B cell (primary cell): Measurements from ENCODE around the gene MRPL24. TPM values are rescaled to one million over a fixed set of nuclear protein-coding genes. Genes with fewer than 3 reads are reported as not detected.

Experiments
- ATAC-seq: fragments of 200-7000 bp; cut with Tn5 transposase; one replicate; pipeline ENCODE4 v1.10.0; 2021; ENCODE audit warnings: low read depth, mild to moderate bottlenecking, moderate number of reproducible peaks, moderate library complexity
- CTCF ChIA-PET: fragments of 350-600 bp; sonication (Branson Sonifier 250); formaldehyde crosslinking; loops from one replicate; lab custom pipeline; 2021; ENCODE audit warnings: antibody characterized with exemption, inconsistent platforms; lab: Charles Lee
- POLR2A ChIA-PET: fragments of 350-600 bp; sonication (Branson Sonifier 250); formaldehyde crosslinking; loops from one replicate; lab custom pipeline; 2021; ENCODE audit warnings: antibody characterized with exemption; lab: Charles Lee
- DNase-seq: peaks from one replicate; pipeline ENCODE4 v3.0.0; 2013
- H2AFZ ChIP-seq: 2 replicates; pipeline ENCODE4 v1.6.1; 2012; ENCODE audit warnings: mild to moderate bottlenecking, low read depth, low read length; ENCODE audit not compliant: insufficient read depth, poor library complexity, severe bottlenecking
- H3K27ac ChIP-seq, 2 donors: 1 replicate in 1 of 2; 2 replicates in 1 of 2; pipeline ENCODE4 v1.5.1; 2012 to 2013; ENCODE audit warnings: low read length in 2 of 2, mild to moderate bottlenecking in 2 of 2, moderate library complexity in 1 of 2
- H3K27me3 ChIP-seq, 4 experiments: fragments of 200-600 bp in 1 of 4; sonication (generic) in 1 of 4; replicated peaks in 1 of 4; 1 replicate in 2 of 4; 2 replicates in 2 of 4; pipeline versions ENCODE4 v1.6.1 to v1.7.0; 2013 to 2016; ENCODE audit warnings: low read length in 3 of 4, mild to moderate bottlenecking in 2 of 4, mixed read lengths in 1 of 4, moderate library complexity in 1 of 4; ENCODE audit not compliant: insufficient read depth in 4 of 4, control insufficient read depth in 3 of 4; ENCODE audit errors: control extremely low read depth in 1 of 4
- H3K36me3 ChIP-seq, 2 experiments: replicated peaks in 1 of 2; 1 replicate in 1 of 2; 2 replicates in 1 of 2; pipeline versions ENCODE4 v1.6.1 to v1.7.1; 2013; ENCODE audit warnings: low read length in 1 of 2; ENCODE audit not compliant: insufficient read depth in 2 of 2, control insufficient read depth in 1 of 2; ENCODE audit errors: control extremely low read depth in 1 of 2, extremely low read depth in 1 of 2
- H3K4me1 ChIP-seq, 2 donors: fragments of 200-600 bp in 1 of 2; sonication (generic) in 1 of 2; 1 replicate in 1 of 2; 2 replicates in 1 of 2; pipeline versions ENCODE4 v1.5.1 to v1.6.1; 2013 to 2017; ENCODE audit warnings: low read length in 2 of 2; ENCODE audit not compliant: control insufficient read depth in 2 of 2, insufficient read depth in 2 of 2
- H3K4me2 ChIP-seq: replicated peaks from 2 replicates; pipeline ENCODE3; 2012; ENCODE audit warnings: mild to moderate bottlenecking, low read depth, low read length; ENCODE audit not compliant: poor library complexity, severe bottlenecking
- H3K4me3 ChIP-seq, 5 experiments: fragments of 200-600 bp in 1 of 5; sonication (generic) in 1 of 5; 1 replicate in 3 of 5; 2 replicates in 2 of 5; pipeline versions ENCODE4 v1.5.1 to v1.7.0; 2011 to 2016; ENCODE audit warnings: low read length in 4 of 5, mild to moderate bottlenecking in 4 of 5, low read depth in 2 of 5, control low read depth in 1 of 5, moderate library complexity in 1 of 5; ENCODE audit not compliant: insufficient read depth in 1 of 5; ENCODE audit errors: control extremely low read depth in 1 of 5, extremely low read depth in 1 of 5
- H3K79me2 ChIP-seq: fragments of 200-600 bp; sonication (generic); one replicate; pipeline ENCODE4 v1.6.0; 2016; ENCODE audit warnings: low read length; ENCODE audit not compliant: control insufficient read depth, insufficient read depth
- H3K9ac ChIP-seq: fragments of 200-600 bp; sonication (generic); 2 replicates; pipeline ENCODE4 v1.6.1; 2017; ENCODE audit warnings: mild to moderate bottlenecking, low read length, moderate library complexity
- H3K9me3 ChIP-seq, 3 donors: one replicate each; pipeline versions ENCODE4 v1.6.1 to v1.7.1; 2013; ENCODE audit warnings: low read length in 2 of 3; ENCODE audit not compliant: control insufficient read depth in 2 of 3, insufficient read depth in 1 of 3; ENCODE audit errors: control extremely low read depth in 1 of 3
- H4K20me1 ChIP-seq: 2 replicates; pipeline ENCODE4 v1.6.0; 2012; ENCODE audit warnings: mild to moderate bottlenecking, low read length; ENCODE audit not compliant: insufficient read depth, control insufficient read depth, poor library complexity, severe bottlenecking
- H3K27ac Mint-ChIP-seq: one replicate; pipeline ENCODE4 v1.8.0; 2021; ENCODE audit warnings: mixed read lengths
- H3K27me3 Mint-ChIP-seq: one replicate; pipeline ENCODE4 v1.8.0; 2021; ENCODE audit warnings: mixed read lengths
- H3K4me1 Mint-ChIP-seq: one replicate; pipeline ENCODE4 v1.8.0; 2021; ENCODE audit warnings: mixed read lengths
- H3K4me3 Mint-ChIP-seq: one replicate; pipeline ENCODE4 v1.8.0; 2021; ENCODE audit warnings: mixed read lengths
- H3K9me3 Mint-ChIP-seq: one replicate; pipeline ENCODE4 v1.8.0; 2022; ENCODE audit warnings: mixed read lengths; ENCODE audit not compliant: insufficient read depth
- CTCF ChIP-seq: fragments of 200-600 bp; IDR thresholded peaks from one replicate; pipeline ENCODE4 v1.8.0; 2022; ENCODE audit warnings: antibody characterized with exemption, mild to moderate bottlenecking
- EZH2 ChIP-seq: IDR thresholded peaks from 2 replicates; pipeline ENCODE4 v1.6.1; 2012; ENCODE audit warnings: borderline replicate concordance, low read depth, mild to moderate bottlenecking, moderate library complexity, low read length; ENCODE audit not compliant: insufficient read depth, poor library complexity, severe bottlenecking
- WGBS: methylation state at CpG from one replicate; pipeline ENCODE4 v1.1.5; 2013; ENCODE audit warnings: missing lambda C conversion rate; ENCODE audit not compliant: insufficient coverage; 5-methylcytosine and 5-hydroxymethylcytosine counted together
- intact Hi-C: fragments of 100-400 bp; cut with micrococcal nuclease; formaldehyde crosslinking; loops from one replicate; pipeline ENCODE4 v1.10.0; 2022
- polyA plus RNA-seq: library from polyadenylated mRNA; depleted of rRNA; stranded (reverse); fragments of >200 nt; gene quantifications from 2 replicates; pipeline ENCODE4 v1.2.3, GENCODE V29; 2012
- total RNA-seq, 2 donors: library from RNA; stranded (reverse); fragments of 120-200 nt in 1 of 2; gene quantifications; 1 replicate in 1 of 2; 2 replicates in 1 of 2; pipeline versions ENCODE4 v1.2.3 to v1.2.4, GENCODE V29; 2013 to 2022

The MRPL24 gene
- total and polyA plus RNA-seq, 2 donors (not counting 1 experiment from before 2014, with no cell fraction given): 34.6 to 39.4 TPM

GRCh38 chr1:156767101-156767878 is 26.4 kb upstream of the MRPL24 start, which contains the start of gene PRCC:
Gene PRCC (plus strand): TSS chr1:156767535. CDS start chr1:156767772, 237 bp downstream.
- Mint-ChIP-seq H3K9me3 (no peaks in the 10 kb centered on the region), H3K27ac (no peak within 1 kb of the TSS), H3K4me1 (peaks cover 30% of the 10 kb centered on the region), H3K4me3 (no peak within 1 kb of the TSS), H3K27me3 (no peaks in the 10 kb centered on the region)
- H3K79me2 ChIP-seq: peaks cover 49% of the 10 kb centered on the region
- peak within 1 kb of the TSS; percentile 91 to 97 for H3K27ac ChIP-seq
- intact Hi-C loops: loop anchor here (1.0 to 5.0 kb wide), 6 partner anchors 16 to 485 kb away; partner anchors contain the start of genes GPATCH4, HDGF, ISG20L2 and METTL25B
- H2AFZ ChIP-seq: peak within 1 kb of the TSS; percentile 82
- no peaks in the 10 kb centered on the region for H3K27me3 ChIP-seq
- peaks cover 10% of the 10 kb centered on the region for H4K20me1 ChIP-seq
- no peaks in the 10 kb centered on the region for H3K9me3 ChIP-seq
- H3K4me1 ChIP-seq: peaks cover 27 to 29% of the 10 kb centered on the region in 2 donors
- ChIA-PET POLR2A (interaction anchor here (0.7 to 3.1 kb wide), 8 partner anchors 11 to 42 kb away, joined by 3 to 43 read pairs (median 8); partner anchors contain the start of genes HDGF, ISG20L2, METTL25B and MRPL24), CTCF (interaction anchor here (0.6 to 9.0 kb wide), 7 partner anchors 16 to 93 kb away, joined by 3 to 87 read pairs (median 4); partner anchors contain the start of genes HDGF, ISG20L2, METTL25B and MRPL24)
- WGBS: under 1% methylated on average over 43 of the region's 50 CpGs
- peak within 1 kb of the TSS; percentile 92 for H3K4me2 ChIP-seq
- H3K4me3 ChIP-seq: peak within 1 kb of the TSS; percentile 76 to 97 (median 86)
- DNase-seq (peak; percentile 99), ATAC-seq (peak; percentile 89)
- H3K36me3 ChIP-seq: peaks cover 0 to 12% of the 10 kb centered on the region in 2 experiments
- TF ChIP-seq EZH2 (no peak), CTCF (no peak)
- H3K9ac ChIP-seq: peak within 1 kb of the TSS; percentile 94
